CD4-positive, alpha-beta memory T cell (primary cell): ENCODE measurements around the gene MBNL3. TPM values are rescaled to one million over a fixed set of nuclear protein-coding genes. Genes with fewer than 3 reads are reported as not detected.

ENCODE experiments used
- CTCF ChIA-PET: fragments of 350-600 bp; sonication (Branson Sonifier 250); formaldehyde crosslinking; loops from one replicate; lab custom pipeline; 2021; ENCODE audit warnings: inconsistent platforms; ENCODE audit not compliant: partially characterized antibody; lab: Charles Lee
- POLR2A ChIA-PET: fragments of 350-600 bp; sonication (Branson Sonifier 250); formaldehyde crosslinking; loops from one replicate; lab custom pipeline; 2021; ENCODE audit not compliant: partially characterized antibody; lab: Charles Lee
- DNase-seq, 5 donors: peaks; one replicate each; pipeline versions ENCODE4 v3.0.0 to v3.0.0-alpha.2; 2020 to 2022; ENCODE audit warnings: mixed read lengths in 1 of 5
- H3K27ac ChIP-seq: one replicate; pipeline ENCODE4 v1.7.0; 2013; ENCODE audit warnings: low read depth, low read length
- H3K27me3 ChIP-seq: 2 replicates; pipeline ENCODE4 v1.7.0; 2013; ENCODE audit warnings: mild to moderate bottlenecking, low read length, moderate library complexity; ENCODE audit not compliant: insufficient read depth
- H3K36me3 ChIP-seq: 2 replicates; pipeline ENCODE4 v1.7.0; 2013; ENCODE audit warnings: mild to moderate bottlenecking, low read length, moderate library complexity; ENCODE audit not compliant: insufficient read depth
- H3K4me1 ChIP-seq: 2 replicates; pipeline ENCODE4 v1.7.0; 2013; ENCODE audit warnings: mild to moderate bottlenecking, low read length, moderate library complexity; ENCODE audit not compliant: insufficient read depth
- H3K4me3 ChIP-seq, 2 donors: one replicate each; pipeline ENCODE4 v1.7.0; 2013; ENCODE audit warnings: low read length in 2 of 2, mild to moderate bottlenecking in 1 of 2
- H3K9me3 ChIP-seq, 2 donors: one replicate each; pipeline ENCODE4 v1.7.0; 2013; ENCODE audit warnings: low read length in 2 of 2, control low read depth in 1 of 2; ENCODE audit not compliant: control insufficient read depth in 1 of 2
- H3K27ac Mint-ChIP-seq, 7 donors: one replicate each; pipeline ENCODE4 v1.8.0; 2020 to 2021; ENCODE audit warnings: mixed read lengths in 7 of 7, mild to moderate bottlenecking in 6 of 7, inconsistent platforms in 3 of 7, moderate library complexity in 3 of 7
- H3K27me3 Mint-ChIP-seq, 2 donors: one replicate each; pipeline ENCODE4 v1.8.0; 2020 to 2021; ENCODE audit warnings: mixed read lengths in 2 of 2
- H3K36me3 Mint-ChIP-seq, 2 donors: one replicate each; pipeline ENCODE4 v1.8.0; 2020 to 2021; ENCODE audit warnings: mixed read lengths in 2 of 2, inconsistent platforms in 1 of 2, mild to moderate bottlenecking in 1 of 2
- H3K4me1 Mint-ChIP-seq, 4 donors: one replicate each; pipeline ENCODE4 v1.8.0; 2020 to 2021; ENCODE audit warnings: mixed read lengths in 4 of 4, mild to moderate bottlenecking in 1 of 4
- H3K4me3 Mint-ChIP-seq, 8 donors: one replicate each; pipeline ENCODE4 v1.8.0; 2020 to 2021; ENCODE audit warnings: mixed read lengths in 8 of 8, mild to moderate bottlenecking in 7 of 8, moderate library complexity in 6 of 8, inconsistent platforms in 3 of 8
- H3K9me3 Mint-ChIP-seq, 8 donors: one replicate each; pipeline ENCODE4 v1.8.0; 2020 to 2021; ENCODE audit warnings: mixed read lengths in 8 of 8, mild to moderate bottlenecking in 5 of 8, inconsistent platforms in 3 of 8, moderate library complexity in 1 of 8
- intact Hi-C: fragments of 100-400 bp; cut with micrococcal nuclease; formaldehyde crosslinking; loops from one replicate; pipeline ENCODE4 v1.15.1; 2023
- polyA plus RNA-seq, 2 donors: library from polyadenylated mRNA; unstranded; fragments of 300-500 nt; fragmentation: Illumina TruSeq; gene quantifications; one replicate each; pipeline ENCODE4 v1.2.3, GENCODE V29; 2021
- total RNA-seq, 2 experiments: library from RNA; stranded (reverse); gene quantifications; one replicate each; pipeline ENCODE4 v1.2.3, GENCODE V29; 2021

The MBNL3 gene
- total and polyA plus RNA-seq, 4 experiments from 2014 or later = 32.2 to 40.1 (median 38.1) TPM

DNA sequence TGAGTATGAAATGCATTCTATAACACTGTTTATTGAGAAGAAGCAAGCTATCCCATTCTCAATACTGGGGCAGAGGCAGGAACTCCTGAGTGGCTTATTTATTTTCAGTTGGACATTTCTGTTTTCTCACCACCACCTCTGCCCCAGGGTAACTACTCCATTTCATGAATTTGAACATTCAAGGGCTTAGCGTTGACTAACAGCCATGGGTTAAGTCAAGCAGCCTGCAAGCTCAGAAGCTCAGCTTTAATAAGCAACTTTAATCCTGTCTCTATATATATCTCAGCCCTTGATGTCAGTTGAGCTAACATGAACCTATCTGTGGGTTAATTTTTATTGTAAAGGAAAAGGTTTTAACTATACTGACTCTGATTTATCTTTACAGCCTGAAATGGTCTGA, 93.8 kb downstream of the MBNL3 start:
- ChIA-PET POLR2A (no interaction called here), CTCF (no interaction called here)
- DNase-seq = no peak
- H3K36me3 ChIP-seq = no peaks in the 10 kb centered on the region
- Mint-ChIP-seq H3K27me3 (no peaks in the 10 kb centered on the region), H3K4me3 (no peak overlapping the region), H3K36me3 (peaks cover 0 to 9% of the 10 kb centered on the region in 2 donors), H3K4me1 (peaks cover 0 to 5% (median 1%) of the 10 kb centered on the region in 4 donors), H3K9me3 (no peaks in the 10 kb centered on the region), H3K27ac (no peak overlapping the region)
- no peak overlapping the region for H3K27ac ChIP-seq
- H3K4me3 ChIP-seq = no peak overlapping the region
- intact Hi-C loops = no loop called here
- H3K27me3 ChIP-seq = no peaks in the 10 kb centered on the region
- H3K4me1 ChIP-seq = no peaks in the 10 kb centered on the region
- no peaks in the 10 kb centered on the region for H3K9me3 ChIP-seq

DNA sequence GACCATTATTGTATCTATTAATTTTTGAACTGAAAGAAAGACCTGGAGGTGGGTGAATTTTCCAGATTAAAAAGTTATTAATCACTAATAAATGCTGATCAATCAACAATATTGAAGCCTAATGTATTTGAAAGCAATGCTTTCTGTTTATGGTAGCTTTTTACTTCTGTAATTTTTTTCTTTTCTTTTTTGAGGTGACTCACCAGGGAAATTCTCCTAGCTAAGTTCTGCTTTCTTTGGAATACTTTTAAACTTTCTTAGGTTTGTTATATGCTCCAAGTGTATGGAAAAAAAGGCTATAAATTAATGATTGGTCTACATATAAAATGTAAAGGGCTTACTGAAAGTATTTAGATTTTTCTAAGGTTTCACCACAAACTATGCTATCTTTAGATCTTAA, 94.2 kb downstream of the MBNL3 start:
- Mint-ChIP-seq H3K4me1 (peaks cover 0 to 5% (median 1%) of the 10 kb centered on the region in 4 donors), H3K27ac (no peak overlapping the region), H3K9me3 (no peaks in the 10 kb centered on the region), H3K4me3 (no peak overlapping the region), H3K27me3 (no peaks in the 10 kb centered on the region), H3K36me3 (peaks cover 0 to 9% of the 10 kb centered on the region in 2 donors)
- intact Hi-C loops = no loop called here
- ChIA-PET POLR2A (no interaction called here), CTCF (no interaction called here)
- no peaks in the 10 kb centered on the region for H3K4me1 ChIP-seq
- H3K4me3 ChIP-seq = no peak overlapping the region
- H3K27ac ChIP-seq = no peak overlapping the region
- H3K36me3 ChIP-seq = no peaks in the 10 kb centered on the region
- DNase-seq = no peak
- no peaks in the 10 kb centered on the region for H3K27me3 ChIP-seq
- no peaks in the 10 kb centered on the region for H3K9me3 ChIP-seq

DNA sequence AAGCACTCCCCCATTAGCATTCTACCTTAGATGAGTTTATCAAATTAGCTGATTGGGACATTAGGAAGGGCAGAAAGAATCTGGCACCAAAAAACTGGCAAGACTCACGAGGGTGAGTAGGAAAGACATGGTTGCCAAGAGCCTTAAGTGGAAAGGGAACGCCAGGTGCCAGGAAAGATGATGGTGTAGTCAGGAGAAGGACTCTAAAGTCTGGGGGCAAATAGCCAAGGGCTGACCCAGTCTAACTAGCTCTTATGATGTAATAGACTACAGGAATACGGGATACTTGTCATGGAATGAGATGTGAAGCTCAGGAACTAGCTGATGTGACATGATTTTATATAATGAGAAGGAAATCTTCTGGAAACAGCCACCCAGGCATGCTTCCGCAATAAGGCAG, 94.8 kb downstream of the MBNL3 start:
- ChIA-PET POLR2A (interaction anchor here (1.2 kb wide), 1 partner anchor 98 kb away, joined by 3 read pairs; no protein-coding TSS in a partner anchor), CTCF (interaction anchor here (1.5 kb wide), 1 partner anchor 97 kb away, joined by 3 read pairs; no protein-coding TSS in a partner anchor)
- DNase-seq = no peak
- H3K9me3 ChIP-seq = no peaks in the 10 kb centered on the region
- Mint-ChIP-seq H3K36me3 (peaks cover 0 to 11% of the 10 kb centered on the region in 2 donors), H3K27ac (peak overlapping the region in 1 of 7 donors; percentile 5), H3K9me3 (no peaks in the 10 kb centered on the region), H3K27me3 (no peaks in the 10 kb centered on the region), H3K4me1 (peaks cover 0 to 5% (median 1%) of the 10 kb centered on the region in 4 donors), H3K4me3 (no peak overlapping the region)
- no peaks in the 10 kb centered on the region for H3K36me3 ChIP-seq
- no peaks in the 10 kb centered on the region for H3K4me1 ChIP-seq
- intact Hi-C loops = no loop called here
- H3K27me3 ChIP-seq = no peaks in the 10 kb centered on the region
- H3K4me3 ChIP-seq = no peak overlapping the region
- H3K27ac ChIP-seq = no peak overlapping the region

DNA sequence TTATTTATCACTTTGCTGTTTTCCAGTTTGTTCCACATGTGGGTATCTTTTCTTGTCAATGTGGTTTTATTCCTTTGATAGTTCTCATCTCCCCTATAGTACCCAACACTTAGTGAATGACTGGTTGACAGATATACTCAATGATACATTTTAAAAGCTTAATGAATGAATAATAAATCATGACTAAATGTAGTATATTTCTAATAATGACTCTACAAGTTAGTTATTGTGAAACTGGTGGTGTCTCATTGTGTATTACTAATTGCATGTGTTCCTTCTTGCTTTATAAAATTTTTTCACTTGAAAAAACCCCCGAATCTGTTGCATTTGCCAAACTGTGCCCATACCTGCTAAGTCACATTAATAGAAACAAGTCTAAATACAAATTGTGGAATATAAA, 95.4 kb downstream of the MBNL3 start:
- no peak overlapping the region for H3K4me3 Mint-ChIP-seq
- DNase-seq = no peak
- Histone ChIP-seq H3K4me1 (no peaks in the 10 kb centered on the region), H3K9me3 (no peaks in the 10 kb centered on the region), H3K36me3 (no peaks in the 10 kb centered on the region), H3K27me3 (no peaks in the 10 kb centered on the region), H3K4me3 (no peak overlapping the region), H3K27ac (no peak overlapping the region)
- no peak overlapping the region for H3K27ac Mint-ChIP-seq
- peaks cover 0 to 16% of the 10 kb centered on the region in 2 donors for H3K36me3 Mint-ChIP-seq
- intact Hi-C loops = no loop called here
- no peaks in the 10 kb centered on the region for H3K9me3 Mint-ChIP-seq
- ChIA-PET CTCF (interaction anchor here (1.5 kb wide), 1 partner anchor 98 kb away, joined by 3 read pairs; no protein-coding TSS in a partner anchor), POLR2A (interaction anchor here (1.2 kb wide), 1 partner anchor 98 kb away, joined by 3 read pairs; no protein-coding TSS in a partner anchor)
- no peaks in the 10 kb centered on the region for H3K27me3 Mint-ChIP-seq
- H3K4me1 Mint-ChIP-seq = peaks cover 0 to 3% (median 1%) of the 10 kb centered on the region in 4 donors

DNA sequence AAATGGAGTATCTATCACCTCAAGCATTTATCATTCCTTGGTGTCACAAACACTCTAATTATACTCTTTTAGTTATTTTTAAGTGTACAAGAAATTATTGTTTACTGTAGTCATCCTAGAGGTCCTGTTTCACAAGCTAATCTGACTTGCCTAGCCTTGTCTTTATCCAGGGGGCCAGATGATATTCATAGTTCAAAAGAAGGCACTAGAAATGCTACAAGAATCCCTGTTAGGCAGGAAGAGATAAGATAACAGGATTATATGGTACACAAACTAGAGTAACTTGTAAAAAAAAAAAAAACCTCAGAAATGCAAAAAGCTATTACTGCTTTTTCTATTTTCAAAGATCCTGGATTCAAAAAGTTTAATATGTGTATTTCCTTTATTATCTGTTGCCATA, 95.8 kb downstream of the MBNL3 start:
- POLR2A ChIA-PET = interaction anchor here (1.2 kb wide), 1 partner anchor 99 kb away, joined by 3 read pairs; no protein-coding TSS in a partner anchor
- Histone ChIP-seq H3K4me1 (no peaks in the 10 kb centered on the region), H3K27me3 (no peaks in the 10 kb centered on the region), H3K36me3 (no peaks in the 10 kb centered on the region), H3K4me3 (no peak overlapping the region), H3K27ac (no peak overlapping the region), H3K9me3 (no peaks in the 10 kb centered on the region)
- Mint-ChIP-seq H3K4me1 (peaks cover 0 to 2% (median 1%) of the 10 kb centered on the region in 4 donors), H3K36me3 (peaks cover 0 to 16% of the 10 kb centered on the region in 2 donors), H3K4me3 (no peak overlapping the region), H3K9me3 (no peaks in the 10 kb centered on the region), H3K27me3 (no peaks in the 10 kb centered on the region), H3K27ac (no peak overlapping the region)
- intact Hi-C loops = no loop called here
- CTCF ChIA-PET = interaction anchor here (1.5 kb wide), 1 partner anchor 98 kb away, joined by 3 read pairs; no protein-coding TSS in a partner anchor
- no peak for DNase-seq

- no peak overlapping the region for H3K4me3 Mint-ChIP-seq
- H3K27ac ChIP-seq = no peak overlapping the region
- no peaks in the 10 kb centered on the region for H3K9me3 Mint-ChIP-seq
- H3K4me3 ChIP-seq = no peak overlapping the region
- no peaks in the 10 kb centered on the region for H3K27me3 Mint-ChIP-seq
- H3K4me1 ChIP-seq = no peaks in the 10 kb centered on the region
- H3K27me3 ChIP-seq = no peaks in the 10 kb centered on the region
- ChIA-PET POLR2A (no interaction called here), CTCF (no interaction called here)
- intact Hi-C loops = no loop called here
- DNase-seq = no peak
- no peak overlapping the region for H3K27ac Mint-ChIP-seq
- no peaks in the 10 kb centered on the region for H3K9me3 ChIP-seq
- peaks cover 0 to 20% of the 10 kb centered on the region in 2 donors for H3K36me3 Mint-ChIP-seq
- H3K36me3 ChIP-seq = no peaks in the 10 kb centered on the region
- H3K4me1 Mint-ChIP-seq = no peaks in the 10 kb centered on the region
These were observed 98.0 kb downstream of the MBNL3 start for GRCh38 chrX:132390792-132391191.

DNA sequence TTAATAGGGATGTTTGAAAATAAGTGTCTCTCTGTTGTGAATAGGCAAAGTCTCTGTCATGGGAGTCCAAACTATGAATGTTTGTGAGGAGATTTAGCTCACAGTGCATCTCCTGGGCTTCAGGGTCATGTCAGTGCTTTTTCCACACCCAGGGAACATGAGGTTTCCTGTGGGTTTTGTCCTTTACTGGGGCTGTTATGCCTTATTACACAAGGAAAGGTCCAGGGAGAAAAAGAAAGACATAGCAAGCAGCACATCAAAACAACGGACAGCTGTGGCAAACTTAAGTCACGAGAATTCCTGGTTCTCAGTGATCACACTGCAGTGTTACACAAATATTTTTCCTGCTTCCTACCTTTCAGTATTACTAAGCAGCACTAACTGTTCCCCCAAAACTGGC, 99.4 kb downstream of the MBNL3 start:
- Mint-ChIP-seq H3K36me3 (peaks cover 0 to 20% of the 10 kb centered on the region in 2 donors), H3K9me3 (no peaks in the 10 kb centered on the region), H3K27ac (no peak overlapping the region), H3K27me3 (no peaks in the 10 kb centered on the region), H3K4me1 (no peaks in the 10 kb centered on the region), H3K4me3 (no peak overlapping the region)
- DNase-seq = no peak
- Histone ChIP-seq H3K4me1 (no peaks in the 10 kb centered on the region), H3K36me3 (no peaks in the 10 kb centered on the region), H3K4me3 (no peak overlapping the region), H3K27me3 (no peaks in the 10 kb centered on the region), H3K27ac (no peak overlapping the region), H3K9me3 (no peaks in the 10 kb centered on the region)
- intact Hi-C loops = no loop called here
- POLR2A ChIA-PET = no interaction called here
- CTCF ChIA-PET = interaction anchor here (1.3 kb wide), 1 partner anchor 225 kb away, joined by 3 read pairs; no protein-coding TSS in a partner anchor
